Epidermal melanocyte (primary cell): ENCODE results near the gene RPH3AL.
"Not testable (repeated sequence)": the region's sequence is repeated elsewhere in the genome, so short reads cannot be mapped to it uniquely, and the experiment has no call there.

Source experiments
- DNase-seq: peaks from one replicate; pipeline ENCODE4 v3.0.0; 2011; ENCODE audit warnings: low spot score; ENCODE audit not compliant: insufficient read length

Gene RPH3AL

GRCh38 chr17:282912-283882 lies 69.4 kb downstream of the RPH3AL start:
- DNase-seq, result no peak

- no peak for DNase-seq
Measured at GRCh38 chr17:282000-282911, 70.4 kb downstream of the RPH3AL start.

GRCh38 chr17:281365-281999 lies 71.1 kb downstream of the RPH3AL start:
- no peak for DNase-seq

GRCh38 chr17:280901-281300 lies 71.7 kb downstream of the RPH3AL start:
- DNase-seq, result no peak

GRCh38 chr17:280216-280615 lies 72.4 kb downstream of the RPH3AL start:
- no peak for DNase-seq

GRCh38 chr17:279776-280175 lies 72.8 kb downstream of the RPH3AL start:
- DNase-seq, result no peak

GRCh38 chr17:279331-279730 lies 73.3 kb downstream of the RPH3AL start:
- no peak for DNase-seq

- DNase-seq, result no peak
Measured at GRCh38 chr17:278676-279059, 73.9 kb downstream of the RPH3AL start.

GRCh38 chr17:278055-278675 lies 74.4 kb downstream of the RPH3AL start:
- no peak for DNase-seq

GRCh38 chr17:274902-275301 lies 77.7 kb downstream of the RPH3AL start:
- DNase-seq, result no peak

- no peak for DNase-seq
Measured at GRCh38 chr17:273981-274832, 78.4 kb downstream of the RPH3AL start.

- not testable (repeated sequence) for DNase-seq
Measured at GRCh38 chr17:272856-273255, 79.8 kb downstream of the RPH3AL start.

GRCh38 chr17:271928-272623 lies 80.5 kb downstream of the RPH3AL start:
- not testable (repeated sequence) for DNase-seq

GRCh38 chr17:269616-270514 lies 82.7 kb downstream of the RPH3AL start:
- DNase-seq, result no peak

GRCh38 chr17:266701-267667 lies 85.6 kb downstream of the RPH3AL start:
- no peak for DNase-seq

GRCh38 chr17:266219-266618 lies 86.4 kb downstream of the RPH3AL start:
- no peak for DNase-seq

GRCh38 chr17:265718-266117 lies 86.9 kb downstream of the RPH3AL start:
- no peak for DNase-seq
